GM21528 (cell line): ENCODE results near the gene HLA-B.
"Not testable (repeated sequence)": the region's sequence is repeated elsewhere in the genome, so short reads cannot be mapped to it uniquely, and the experiment has no call there.

Experiments used
- ATAC-seq: cut with Tn5 transposase; IDR thresholded peaks from one replicate; pipeline ENCODE4 v1.9.1; 2021; ENCODE audit warnings: mild to moderate bottlenecking, moderate library complexity; ENCODE audit not compliant: unreplicated experiment, low FRiP score

Gene HLA-B

DNA sequence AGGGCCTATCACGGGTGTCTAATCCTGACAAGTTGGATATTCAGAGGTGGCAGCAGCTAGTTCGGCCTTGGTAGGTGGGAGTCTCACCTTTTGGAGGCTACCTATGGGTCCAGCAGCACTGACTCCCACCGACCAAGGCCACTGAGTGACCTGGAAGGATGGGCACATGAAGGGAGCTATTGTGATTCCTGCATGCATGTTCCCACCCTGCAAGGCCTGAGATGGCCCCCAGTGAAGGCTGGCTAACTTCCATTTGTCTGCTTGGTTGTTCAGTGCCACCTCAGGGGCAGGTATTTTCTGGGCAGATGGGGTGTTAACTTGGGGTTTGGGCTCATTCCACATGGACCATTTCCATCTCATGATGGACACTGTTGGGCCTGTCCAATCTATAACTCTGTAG, 28.1 kb upstream of the HLA-B start:
- no peak for ATAC-seq

DNA sequence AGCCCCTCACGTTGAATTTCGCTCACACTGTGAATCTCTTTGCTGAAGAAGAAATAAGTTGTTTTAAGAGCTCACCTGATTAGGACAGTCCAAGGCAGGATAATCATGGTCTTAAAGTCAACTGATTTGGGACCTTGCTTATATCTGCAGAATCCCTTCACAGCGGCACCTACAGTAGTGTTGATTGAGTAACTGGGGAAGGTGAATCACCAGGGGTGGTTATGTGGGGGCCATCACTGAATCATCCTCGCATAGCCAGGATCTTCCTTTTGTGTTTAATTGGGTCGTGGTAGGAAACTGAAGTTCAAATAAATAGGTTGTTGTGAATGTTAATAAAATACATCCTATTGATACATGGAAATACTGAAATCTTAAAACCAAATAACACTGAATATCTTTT, 26.2 kb upstream of the HLA-B start:
- no peak for ATAC-seq

GRCh38 chr6:31381666-31382065, 24.7 kb upstream of the HLA-B start:
- ATAC-seq: no peak

GRCh38 chr6:31379850-31380249, 22.9 kb upstream of the HLA-B start:
- ATAC-seq: no peak

- no peak for ATAC-seq
Observed at GRCh38 chr6:31378721-31379103, 21.7 kb upstream of the HLA-B start.

DNA sequence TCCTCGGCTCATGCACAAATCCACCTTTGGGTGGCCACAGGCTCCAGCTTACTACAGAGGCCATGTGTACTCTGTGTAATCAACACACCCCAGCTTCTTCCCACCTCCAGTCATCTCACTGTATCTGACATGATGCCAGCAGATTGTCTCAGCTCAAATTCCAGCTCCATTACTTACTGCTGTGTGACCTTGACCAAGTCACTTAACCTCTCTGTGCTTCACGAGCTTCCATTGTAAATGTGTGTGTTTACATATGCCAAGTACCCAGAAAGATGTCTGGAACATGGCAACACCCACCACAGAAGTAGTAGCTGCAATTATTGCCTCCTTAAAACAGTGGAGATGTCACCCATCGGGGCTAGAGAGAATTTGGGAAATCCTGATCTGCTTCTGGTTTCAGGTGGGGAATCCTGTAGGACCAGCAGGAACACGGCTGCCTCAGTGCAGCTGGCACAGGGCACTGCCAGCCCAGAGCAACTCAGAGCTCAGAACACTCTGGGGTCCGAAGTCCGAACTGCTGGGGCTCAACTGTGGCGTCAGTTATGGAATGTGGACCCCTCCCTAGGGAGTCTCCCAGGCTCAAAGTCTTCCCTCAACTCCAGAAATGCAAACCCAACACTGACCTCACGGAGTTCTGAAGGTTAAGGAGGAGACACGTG, 21.2 kb upstream of the HLA-B start:
- ATAC-seq: no peak

GRCh38 chr6:31377029-31377428, 20.1 kb upstream of the HLA-B start:
- ATAC-seq: no peak

DNA sequence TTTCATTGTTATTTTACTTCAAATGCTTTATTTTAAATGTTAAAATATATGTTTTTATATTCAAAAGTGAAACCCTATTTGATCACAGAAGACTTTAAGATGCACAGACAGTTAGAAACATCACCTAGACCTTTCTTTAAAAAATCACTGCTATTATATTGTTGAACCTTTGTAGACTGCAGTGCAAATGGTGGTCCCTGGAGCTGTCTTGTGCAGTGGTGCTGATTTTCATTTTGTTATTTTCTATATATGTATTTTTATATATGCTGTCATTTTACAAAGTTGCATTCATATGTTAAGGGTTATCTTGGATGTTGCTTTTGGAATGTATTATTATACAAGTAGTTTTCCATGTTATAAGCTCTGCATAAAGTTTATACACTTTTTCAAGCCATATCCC, 18.7 kb upstream of the HLA-B start:
- ATAC-seq: no peak

DNA sequence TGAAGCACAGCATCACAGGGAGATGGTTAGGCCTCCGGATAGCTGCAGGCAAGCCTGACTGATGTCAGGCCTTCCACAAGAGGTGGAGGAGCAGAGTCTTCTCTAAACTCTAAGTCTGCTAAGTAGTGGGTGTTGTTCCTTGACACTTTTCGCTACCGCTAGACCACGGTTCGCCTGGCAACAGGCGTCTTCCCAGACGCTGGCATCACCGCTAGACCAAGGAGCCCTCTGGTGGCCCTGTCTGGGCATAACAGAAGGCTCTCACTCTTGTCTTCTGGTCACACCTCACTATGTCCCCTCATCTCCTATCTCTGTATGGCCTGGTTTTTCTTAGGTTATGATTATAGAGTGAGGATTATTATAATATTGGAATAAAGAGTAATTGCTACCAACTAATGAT, 17.1 kb upstream of the HLA-B start:
- not testable (repeated sequence) for ATAC-seq

DNA sequence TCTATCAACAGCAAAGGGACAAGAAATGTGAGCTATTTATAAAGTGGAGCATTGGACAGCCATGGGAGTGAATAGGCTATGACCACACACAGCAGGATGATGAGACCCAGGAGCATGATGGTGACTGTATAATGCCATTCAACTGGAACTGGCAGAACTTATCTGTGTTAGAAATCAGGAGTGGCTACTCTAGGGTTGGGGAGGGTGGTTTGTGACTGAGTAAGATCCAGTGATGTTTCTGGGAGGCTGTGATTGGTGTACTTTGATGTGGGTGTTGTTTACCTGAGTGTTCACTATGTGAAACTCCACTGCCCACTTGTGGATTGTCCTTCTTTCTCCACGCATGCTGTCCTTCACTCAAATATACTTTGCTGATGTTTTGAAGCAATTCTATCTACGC, 11.5 kb upstream of the HLA-B start:
- ATAC-seq: no peak

- no peak for ATAC-seq
Observed at GRCh38 chr6:31366693-31367470, 9.9 kb upstream of the HLA-B start.

- ATAC-seq: no peak
Observed at GRCh38 chr6:31365864-31366263, 8.9 kb upstream of the HLA-B start.

DNA sequence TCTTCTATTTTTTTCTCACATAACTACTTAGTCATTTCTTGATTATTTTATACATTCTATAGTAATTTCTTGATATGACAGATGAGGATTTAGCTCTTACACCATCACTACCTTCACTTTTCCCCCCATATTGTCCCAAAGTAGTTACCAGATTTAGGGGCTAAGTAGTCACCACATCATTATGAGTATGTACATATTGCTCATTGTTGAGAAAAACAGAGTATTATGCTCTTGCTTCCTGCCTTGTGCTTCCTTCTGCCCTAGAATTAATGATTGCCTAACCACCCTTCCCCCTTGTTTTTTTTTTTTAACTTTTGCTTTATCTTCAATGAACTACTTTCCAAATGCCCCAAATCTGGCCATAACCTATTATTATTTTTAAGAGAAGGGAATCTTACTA, 6.8 kb upstream of the HLA-B start:
- no peak for ATAC-seq

DNA sequence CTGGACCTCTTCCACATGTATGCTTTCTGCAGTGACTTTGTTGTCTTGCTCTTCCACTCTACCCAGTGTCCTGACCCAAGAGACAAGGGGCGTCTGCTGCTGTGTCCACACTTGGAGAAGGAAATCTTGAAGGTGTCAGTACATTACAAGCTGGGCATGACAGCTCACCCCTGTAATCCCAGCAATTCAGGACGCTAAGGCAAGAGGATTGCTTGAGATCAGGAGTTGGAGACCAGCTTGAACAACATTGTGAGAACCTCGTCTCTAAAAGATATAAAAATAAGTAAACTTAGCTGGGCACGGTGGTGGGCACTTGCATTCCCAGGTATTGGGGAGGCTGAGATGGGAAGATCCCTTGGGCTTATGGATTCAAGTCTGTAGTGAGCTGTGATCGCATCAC, 5.8 kb upstream of the HLA-B start:
- ATAC-seq: no peak

- ATAC-seq: no peak
Observed at GRCh38 chr6:31359581-31359980, 2.6 kb upstream of the HLA-B start.

DNA sequence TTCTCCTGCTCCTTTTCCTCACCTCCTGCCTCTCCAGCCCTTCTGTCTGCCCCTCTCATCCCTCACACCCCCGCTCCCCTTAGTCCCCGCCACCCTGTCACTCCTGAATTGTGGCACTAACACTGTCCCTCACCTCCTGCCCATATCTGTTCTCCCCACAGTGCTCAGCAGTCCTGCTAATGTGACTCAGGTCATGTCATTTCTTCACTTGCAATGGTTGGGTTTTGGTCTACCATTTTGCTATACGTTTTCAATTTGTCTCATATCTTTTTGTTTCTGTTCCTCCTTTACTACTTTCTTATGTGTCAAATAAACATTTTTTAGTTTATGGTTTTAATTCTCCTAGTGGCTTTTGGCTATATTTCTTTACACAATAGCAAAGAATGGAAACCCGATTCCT, 1.3 kb upstream of the HLA-B start:
- no peak for ATAC-seq

DNA sequence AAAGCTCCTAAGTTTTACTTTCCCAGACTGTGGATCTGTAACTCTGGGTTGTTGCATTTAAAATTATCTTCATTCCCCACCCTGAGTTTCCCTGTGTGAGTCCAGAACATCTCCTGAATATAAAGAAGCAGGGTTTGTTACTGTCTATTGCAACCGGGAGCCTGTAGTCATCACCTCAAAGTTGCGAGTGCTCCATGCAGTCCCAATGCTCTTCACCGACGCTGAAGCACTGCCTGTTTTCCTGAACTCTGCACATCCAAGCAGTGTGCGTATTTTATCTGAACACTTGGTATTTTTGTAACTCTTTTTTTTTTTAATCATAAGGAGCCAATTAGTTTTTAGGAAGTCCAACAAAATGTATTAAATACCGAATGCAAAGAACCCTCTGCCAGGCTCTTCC, 907 bp upstream of the HLA-B start:
- no peak for ATAC-seq

DNA sequence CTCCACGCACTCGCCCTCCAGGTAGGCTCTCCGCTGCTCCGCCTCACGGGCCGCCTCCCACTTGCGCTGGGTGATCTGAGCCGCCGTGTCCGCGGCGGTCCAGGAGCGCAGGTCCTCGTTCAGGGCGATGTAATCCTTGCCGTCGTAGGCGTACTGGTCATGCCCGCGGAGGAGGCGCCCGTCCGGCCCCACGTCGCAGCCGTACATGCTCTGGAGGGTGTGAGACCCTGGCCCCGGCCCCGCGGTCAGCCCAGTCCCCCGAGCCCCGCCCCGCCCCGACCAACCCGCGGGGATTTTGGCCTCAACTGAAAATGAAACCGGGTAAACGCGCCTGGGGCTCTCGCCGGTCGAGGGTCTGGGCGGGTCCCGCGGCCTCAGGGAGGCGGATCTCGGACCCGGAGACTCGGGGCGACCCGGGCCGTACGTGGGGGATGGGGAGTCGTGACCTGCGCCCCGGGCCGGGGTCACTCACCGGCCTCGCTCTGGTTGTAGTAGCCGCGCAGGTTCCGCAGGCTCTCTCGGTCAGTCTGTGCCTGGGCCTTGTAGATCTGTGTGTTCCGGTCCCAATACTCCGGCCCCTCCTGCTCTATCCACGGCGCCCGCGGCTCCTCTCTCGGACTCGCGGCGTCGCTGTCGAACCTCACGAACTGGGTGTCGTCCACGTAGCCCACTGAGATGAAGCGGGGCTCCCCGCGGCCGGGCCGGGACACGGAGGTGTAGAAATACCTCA, 598 bp downstream of the HLA-B start:
- peak; percentile 27 for ATAC-seq

DNA sequence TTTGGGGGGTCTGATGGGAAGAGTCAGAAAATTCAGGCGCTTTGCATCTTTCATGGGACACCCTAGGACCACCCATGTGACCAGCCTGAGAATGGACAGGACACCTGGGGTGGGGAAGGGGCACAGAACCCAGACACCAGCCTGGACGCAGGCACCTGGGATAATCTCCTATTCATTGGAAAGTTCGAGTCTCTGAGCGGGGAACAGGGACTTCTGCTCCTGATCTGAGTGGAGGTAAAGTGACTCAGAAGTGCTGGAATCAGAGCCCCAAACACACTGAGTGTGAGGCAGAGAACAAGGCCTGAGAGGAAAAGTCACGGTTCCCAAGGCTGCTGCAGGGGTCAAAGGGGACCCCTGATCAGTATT, 1.4 kb downstream of the HLA-B start:
- no peak for ATAC-seq

DNA sequence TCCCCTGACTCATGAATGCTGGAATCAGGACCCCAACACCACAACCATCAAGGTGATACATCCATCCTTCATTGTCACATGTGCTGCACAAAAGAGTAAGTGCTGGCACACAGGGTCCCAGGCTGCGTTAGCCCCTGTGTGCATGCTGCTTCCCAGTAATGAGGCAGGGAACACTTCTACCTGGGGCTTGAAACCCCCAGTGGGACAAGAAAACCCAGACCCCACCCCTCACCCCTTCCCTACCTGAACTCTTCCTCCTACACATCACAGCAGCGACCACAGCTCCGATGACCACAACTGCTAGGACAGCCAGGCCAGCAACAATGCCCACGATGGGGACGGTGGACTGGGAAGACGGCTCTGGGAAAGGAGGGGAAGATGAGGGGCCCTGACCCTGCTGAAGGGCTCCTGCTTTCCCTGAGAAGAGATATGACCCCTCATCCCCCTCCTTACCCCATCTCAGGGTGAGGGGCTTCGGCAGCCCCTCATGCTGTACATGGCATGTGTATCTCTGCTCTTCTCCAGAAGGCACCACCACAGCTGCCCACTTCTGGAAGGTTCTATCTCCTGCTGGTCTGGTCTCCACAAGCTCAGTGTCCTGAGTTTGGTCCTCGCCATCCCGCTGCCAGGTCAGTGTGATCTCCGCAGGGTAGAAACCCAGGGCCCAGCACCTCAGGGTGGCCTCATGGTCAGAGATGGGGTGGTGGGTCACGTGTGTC, 2.0 kb downstream of the HLA-B start:
- ATAC-seq: no peak
